Measurements from ENCODE around the gene IL17B.

IL17B gene

DNA sequence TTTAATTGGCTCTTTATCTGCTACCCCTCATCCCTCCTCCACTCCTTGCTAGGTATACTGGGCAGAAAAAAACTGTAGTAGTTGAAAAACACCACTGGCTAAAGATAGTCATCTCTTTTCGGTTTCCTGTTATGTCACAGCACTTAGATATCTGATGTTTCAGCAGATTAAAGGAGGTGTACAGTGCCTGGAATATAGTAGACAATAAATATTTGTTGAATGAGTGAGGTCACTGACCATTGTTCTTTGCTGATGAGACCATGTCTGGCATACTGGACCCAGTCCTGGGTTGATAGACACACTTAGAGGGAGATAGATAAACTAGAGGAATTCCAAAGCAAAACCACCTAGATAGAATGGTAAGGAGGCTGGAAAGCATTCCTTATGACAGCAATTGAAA lies 30.6 kb downstream of the IL17B start:
- no peak overlapping the region for H3K27ac ChIP-seq
- TF ChIP-seq ZFX (IDR thresholded peaks at IDR 0.05) (no peak), CTCF (conservative IDR thresholded peaks at IDR 0.05) (no peak)

- TF ChIP-seq ZFX (IDR thresholded peaks at IDR 0.05) (peak; percentile 64), CTCF (conservative IDR thresholded peaks at IDR 0.05) (no peak)
- peak overlapping the region; percentile 89 for H3K27ac ChIP-seq
Measured at GRCh38 chr5:149345892-149346222, 33.2 kb downstream of the IL17B start.

GRCh38 chr5:149345147-149345891 lies 33.8 kb downstream of the IL17B start, which contains the start of gene GRPEL2:
GRPEL2 (plus strand) TSS chr5:149345499; CDS start chr5:149345540, 41 bp downstream.
- H3K27ac ChIP-seq: peak within 1 kb of the TSS; percentile 89
- TF ChIP-seq CTCF (conservative IDR thresholded peaks at IDR 0.05) (no peak), ZFX (IDR thresholded peaks at IDR 0.05) (peak; percentile 88)

DNA sequence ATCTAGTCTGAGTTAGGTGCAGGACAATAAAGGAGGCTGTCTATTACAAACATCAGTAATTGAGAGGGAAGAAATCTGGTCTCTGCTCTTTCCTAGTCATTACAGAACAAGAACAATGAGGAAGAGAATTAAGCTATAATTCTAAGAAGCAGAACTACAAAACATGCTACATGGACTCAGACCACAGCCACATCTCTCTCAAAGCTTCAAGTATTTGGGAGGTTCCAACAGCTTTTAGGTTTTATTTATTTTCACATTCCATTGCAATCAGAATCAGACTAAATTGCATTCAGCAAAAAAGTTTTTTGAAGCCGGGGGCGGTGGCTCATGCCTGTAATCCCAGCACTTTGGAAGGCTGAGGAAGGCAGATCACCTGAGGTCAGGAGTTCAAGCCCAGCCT lies 34.9 kb downstream of the IL17B start:
- peak overlapping the region; percentile 89 for H3K27ac ChIP-seq
- TF ChIP-seq ZFX (IDR thresholded peaks at IDR 0.05) (no peak), CTCF (conservative IDR thresholded peaks at IDR 0.05) (no peak)

- TF ChIP-seq CTCF (conservative IDR thresholded peaks at IDR 0.05) (no peak), ZFX (IDR thresholded peaks at IDR 0.05) (no peak)
- no peak overlapping the region for H3K27ac ChIP-seq
Measured at GRCh38 chr5:149341876-149342275, 37.2 kb downstream of the IL17B start.

GRCh38 chr5:149340920-149341319 lies 38.2 kb downstream of the IL17B start:
- TF ChIP-seq ZFX (IDR thresholded peaks at IDR 0.05): no peak
- no peak for TF ChIP-seq CTCF (conservative IDR thresholded peaks at IDR 0.05)

DNA sequence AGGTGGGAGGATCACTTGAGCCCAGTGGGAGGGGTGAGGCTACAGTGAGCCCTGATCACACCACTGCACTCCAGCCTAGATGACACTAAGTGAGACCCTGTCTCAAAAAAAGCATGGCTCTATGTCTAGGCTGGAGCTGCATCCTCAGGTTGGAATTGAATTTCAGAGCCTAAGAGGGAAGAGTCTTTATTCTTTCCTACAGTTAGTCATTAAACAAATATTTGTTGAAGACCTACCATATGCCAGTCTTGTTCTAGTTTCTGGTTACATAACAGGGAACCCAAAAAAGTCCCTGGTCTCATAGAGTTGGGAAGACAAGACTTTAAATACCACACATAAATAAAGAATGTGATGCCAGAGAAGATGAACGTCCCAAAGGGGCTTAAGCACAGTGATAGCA lies 40.7 kb downstream of the IL17B start:
- TF ChIP-seq ZFX (IDR thresholded peaks at IDR 0.05) (no peak), CTCF (conservative IDR thresholded peaks at IDR 0.05) (no peak)
- no peak overlapping the region for H3K27ac ChIP-seq

More at GRCh38 chr5:149340920-149341319, 38.2 kb downstream of the IL17B start:
- H3K27ac ChIP-seq: no peak overlapping the region
